Right lobe of liver (tissue), 6 donors: ENCODE data around the gene WDFY2. TPM values are rescaled to one million over a fixed set of nuclear protein-coding genes. Genes with fewer than 3 reads are reported as not detected.

Source experiments
- ATAC-seq, 4 donors: fragments of 200-7000 bp; cut with Tn5 transposase; one replicate each; pipeline ENCODE4 v1.9.1; 2020; ENCODE audit warnings: mild to moderate bottlenecking in 4 of 4, moderate library complexity in 4 of 4
- DNase-seq, 3 donors: peaks; one replicate each; pipeline ENCODE4 v3.0.0-alpha.2; 2020
- H3K27ac ChIP-seq, 3 donors: fragments of 200-600 bp; one replicate each; pipeline ENCODE4 v1.8.0; 2022
- H3K27me3 ChIP-seq, 2 donors: fragments of 200-600 bp; one replicate each; pipeline ENCODE4 v1.8.0; 2022
- H3K36me3 ChIP-seq, 4 donors: fragments of 200-600 bp; sonication (generic) in 1 of 4; one replicate each; pipeline versions ENCODE4 v1.5.1 to v1.8.0; 2017 to 2022; ENCODE audit warnings: control low read depth in 1 of 4
- H3K4me1 ChIP-seq, 4 donors: fragments of 200-600 bp; sonication (generic) in 1 of 4; one replicate each; pipeline versions ENCODE4 v1.5.1 to v1.8.0; 2017 to 2022; ENCODE audit warnings: control low read depth in 1 of 4
- H3K4me3 ChIP-seq, 3 donors: fragments of 200-600 bp; one replicate each; pipeline ENCODE4 v1.8.0; 2022
- H3K9me3 ChIP-seq, 4 donors: fragments of 200-600 bp; sonication (generic) in 1 of 4; one replicate each; pipeline versions ENCODE4 v1.5.1 to v1.8.0; 2017 to 2022; ENCODE audit warnings: control low read depth in 1 of 4
- CTCF ChIP-seq, 4 donors: fragments of 200-600 bp in 3 of 4; fragments of 450-650 bp in 1 of 4; IDR thresholded peaks; one replicate each; pipeline versions ENCODE4 v1.5.1 to v1.8.0; 2016 to 2022; ENCODE audit warnings: antibody characterized with exemption in 4 of 4, mild to moderate bottlenecking in 2 of 4
- POLR2A ChIP-seq: fragments of 450-650 bp; IDR thresholded peaks from one replicate; pipeline ENCODE4 v1.6.1; 2017; ENCODE audit warnings: antibody characterized with exemption, mild to moderate bottlenecking
- WGBS: methylation state at CpG from one replicate; pipeline ENCODE4 v1.1.6; 2018; ENCODE audit warnings: low coverage, low lambda C conversion rate; ENCODE audit not compliant: insufficient coverage; ENCODE audit errors: missing lambda C conversion rate; 5-methylcytosine and 5-hydroxymethylcytosine counted together
- intact Hi-C, 2 donors: fragments of 100-400 bp; cut with DNase I; formaldehyde crosslinking; loops; one replicate each; pipeline versions ENCODE4 v1.11.2 to v1.14.1; 2022
- total RNA-seq, 6 experiments: library from RNA; depleted of rRNA in 2 of 6; stranded (reverse); fragments of >200 nt in 2 of 6; fragmentation: NEBNext Ultra II Directional in 3 of 6; extraction: Animal tissue kit (Norgen Biotek cat#: 25700) in 3 of 6; gene quantifications; one replicate each; pipeline versions ENCODE4 v1.1.0 to v1.2.4, GENCODE V29; 2016 to 2023
- donor health status: DM: no; HTN: yes; CAD: no.
- donor health status: DM: no; HTN: no; CAD: no.
- donor health status: DM: no; HTN: no; CAD: no.
- donor health status: DM: no; HTN: yes; CAD: no.
- donor health status: DM: no; HTN: yes; CAD: no.

WDFY2 gene
- total RNA-seq, 6 experiments from 2014 or later: 4.5 to 12.0 (median 7.3) TPM

- intact Hi-C loops: no loop called here
- WGBS: 45% methylated on average over 1 of the region's 1 CpG
- ATAC-seq (no peak), DNase-seq (no peak)
- no peaks in the 10 kb centered on the region for H3K4me1 ChIP-seq
- TF ChIP-seq POLR2A (no peak), CTCF (IDR thresholded peaks at IDR 0.05) (no peak)
- no peaks in the 10 kb centered on the region for H3K27me3 ChIP-seq
- no peaks in the 10 kb centered on the region for H3K36me3 ChIP-seq
- H3K9me3 ChIP-seq: no peaks in the 10 kb centered on the region
- no peak overlapping the region for H3K27ac ChIP-seq
- H3K4me3 ChIP-seq: no peak overlapping the region
Measured at GRCh38 chr13:51607165-51607564, 22.9 kb downstream of the WDFY2 start.

- WGBS: 78% methylated on average over 2 of the region's 2 CpGs
- no peak for TF ChIP-seq POLR2A
- no peak for TF ChIP-seq CTCF (IDR thresholded peaks at IDR 0.05)
- H3K4me3 ChIP-seq: no peak overlapping the region
- H3K27me3 ChIP-seq: no peaks in the 10 kb centered on the region
- no peaks in the 10 kb centered on the region for H3K9me3 ChIP-seq
- ATAC-seq (no peak), DNase-seq (no peak)
- no peaks in the 10 kb centered on the region for H3K4me1 ChIP-seq
- no peaks in the 10 kb centered on the region for H3K36me3 ChIP-seq
- H3K27ac ChIP-seq: no peak overlapping the region
- intact Hi-C loops: no loop called here
Measured at GRCh38 chr13:51608857-51609406, 24.7 kb downstream of the WDFY2 start.

- intact Hi-C loops: no loop called here
- no peak for DNase-seq
- Histone ChIP-seq H3K4me3 (no peak overlapping the region), H3K27ac (no peak overlapping the region), H3K27me3 (no peaks in the 10 kb centered on the region), H3K4me1 (no peaks in the 10 kb centered on the region), H3K9me3 (no peaks in the 10 kb centered on the region), H3K36me3 (no peaks in the 10 kb centered on the region)
- WGBS: 71% methylated on average over 1 of the region's 3 CpGs
- no peak for ATAC-seq
- TF ChIP-seq POLR2A: no peak
Measured at GRCh38 chr13:51612867-51613266, 28.6 kb downstream of the WDFY2 start.

GRCh38 chr13:51613535-51613934, 29.3 kb downstream of the WDFY2 start:
- ATAC-seq: no peak
- intact Hi-C loops: no loop called here
- WGBS: 67% methylated on average over 2 of the region's 2 CpGs
- no peak for DNase-seq
- no peak overlapping the region for H3K27ac ChIP-seq
- H3K36me3 ChIP-seq: no peaks in the 10 kb centered on the region
- H3K4me1 ChIP-seq: no peaks in the 10 kb centered on the region
- no peak overlapping the region for H3K4me3 ChIP-seq
- no peaks in the 10 kb centered on the region for H3K27me3 ChIP-seq
- H3K9me3 ChIP-seq: no peaks in the 10 kb centered on the region
- TF ChIP-seq POLR2A (no peak), CTCF (IDR thresholded peaks at IDR 0.05) (no peak)

GRCh38 chr13:51614350-51614786, 30.1 kb downstream of the WDFY2 start:
- H3K27me3 ChIP-seq: no peaks in the 10 kb centered on the region
- WGBS: 46% methylated on average over 6 of the region's 8 CpGs
- intact Hi-C loops: no loop called here
- H3K4me1 ChIP-seq: no peaks in the 10 kb centered on the region
- TF ChIP-seq POLR2A (no peak), CTCF (IDR thresholded peaks at IDR 0.05) (no peak)
- H3K27ac ChIP-seq: peak overlapping the region in 1 of 3 donors; percentile 15
- no peaks in the 10 kb centered on the region for H3K36me3 ChIP-seq
- ATAC-seq: peak; percentile 58 to 86 (median 78)
- H3K9me3 ChIP-seq: no peaks in the 10 kb centered on the region
- no peak overlapping the region for H3K4me3 ChIP-seq
- peak in 1 of 3 donors; percentile 25 for DNase-seq
